ENCODE data around the gene MEF2D.
A peak's percentile ranks its signal among the peaks of the same experiment; 100 is the strongest.

Gene MEF2D

GRCh38 chr1:156474966-156475365 lies 25.6 kb downstream of the MEF2D start:
- H3K9me3 ChIP-seq (replicated peaks; ENCODE audit: low read length): no peaks in the 10 kb centered on the region
- no peaks in the 10 kb centered on the region for H3K27me3 ChIP-seq (ENCODE audit: control insufficient read depth, insufficient read depth, low read length)
- peaks cover 30% of the 10 kb centered on the region for H3K4me1 ChIP-seq (ENCODE audit: control insufficient read depth, insufficient read depth, low read length)
- H3K4me3 ChIP-seq (ENCODE audit: low read length): no peak overlapping the region
- no peak overlapping the region for H3K4me2 ChIP-seq (ENCODE audit: low read length)
- H3K36me3 ChIP-seq (ENCODE audit: insufficient read depth, low read length): peaks cover 86% of the 10 kb centered on the region
- no peak overlapping the region for H3K9ac ChIP-seq (ENCODE audit: low read depth, low read length)

- Histone ChIP-seq H3K4me1 (ENCODE audit: control insufficient read depth, insufficient read depth, low read length) (peaks cover 27% of the 10 kb centered on the region), H3K4me3 (ENCODE audit: low read length) (no peak overlapping the region), H3K36me3 (ENCODE audit: insufficient read depth, low read length) (peaks cover 80% of the 10 kb centered on the region), H3K9me3 (replicated peaks; ENCODE audit: low read length) (no peaks in the 10 kb centered on the region), H3K27me3 (ENCODE audit: control insufficient read depth, insufficient read depth, low read length) (no peaks in the 10 kb centered on the region), H3K4me2 (ENCODE audit: low read length) (no peak overlapping the region), H3K9ac (ENCODE audit: low read depth, low read length) (no peak overlapping the region)
Measured at GRCh38 chr1:156471496-156472490, 28.8 kb downstream of the MEF2D start.

- Histone ChIP-seq H3K9me3 (replicated peaks; ENCODE audit: low read length) (no peaks in the 10 kb centered on the region), H3K27me3 (ENCODE audit: control insufficient read depth, insufficient read depth, low read length) (no peaks in the 10 kb centered on the region), H3K4me2 (ENCODE audit: low read length) (no peak overlapping the region), H3K9ac (ENCODE audit: low read depth, low read length) (no peak overlapping the region), H3K4me3 (ENCODE audit: low read length) (no peak overlapping the region), H3K36me3 (ENCODE audit: insufficient read depth, low read length) (peaks cover 78% of the 10 kb centered on the region), H3K4me1 (ENCODE audit: control insufficient read depth, insufficient read depth, low read length) (peaks cover 29% of the 10 kb centered on the region)
Measured at GRCh38 chr1:156470473-156470872, 30.1 kb downstream of the MEF2D start.

GRCh38 chr1:156468693-156469345 lies 31.8 kb downstream of the MEF2D start:
- peaks cover 43% of the 10 kb centered on the region for H3K4me1 ChIP-seq (ENCODE audit: control insufficient read depth, insufficient read depth, low read length)
- no peaks in the 10 kb centered on the region for H3K9me3 ChIP-seq (replicated peaks; ENCODE audit: low read length)
- no peaks in the 10 kb centered on the region for H3K27me3 ChIP-seq (ENCODE audit: control insufficient read depth, insufficient read depth, low read length)
- no peak overlapping the region for H3K4me3 ChIP-seq (ENCODE audit: low read length)
- peaks cover 68% of the 10 kb centered on the region for H3K36me3 ChIP-seq (ENCODE audit: insufficient read depth, low read length)
- H3K4me2 ChIP-seq (ENCODE audit: low read length): no peak overlapping the region
- no peak overlapping the region for H3K9ac ChIP-seq (ENCODE audit: low read depth, low read length)

- Histone ChIP-seq H3K4me2 (ENCODE audit: low read length) (no peak overlapping the region), H3K36me3 (ENCODE audit: insufficient read depth, low read length) (peaks cover 60% of the 10 kb centered on the region), H3K9me3 (replicated peaks; ENCODE audit: low read length) (no peaks in the 10 kb centered on the region), H3K4me3 (ENCODE audit: low read length) (no peak overlapping the region), H3K27me3 (ENCODE audit: control insufficient read depth, insufficient read depth, low read length) (no peaks in the 10 kb centered on the region), H3K4me1 (ENCODE audit: control insufficient read depth, insufficient read depth, low read length) (peaks cover 45% of the 10 kb centered on the region), H3K9ac (ENCODE audit: low read depth, low read length) (no peak overlapping the region)
Measured at GRCh38 chr1:156467906-156468305, 32.7 kb downstream of the MEF2D start.

- Histone ChIP-seq H3K9me3 (replicated peaks; ENCODE audit: low read length) (no peaks in the 10 kb centered on the region), H3K4me3 (ENCODE audit: low read length) (no peak overlapping the region)
Measured at GRCh38 chr1:156467385-156467784, 33.2 kb downstream of the MEF2D start.

GRCh38 chr1:156465747-156466365 lies 34.7 kb downstream of the MEF2D start:
- peak overlapping the region; percentile 34 for H3K4me3 ChIP-seq (ENCODE audit: low read length)
- H3K27me3 ChIP-seq (ENCODE audit: control insufficient read depth, insufficient read depth, low read length): no peaks in the 10 kb centered on the region
- H3K9me3 ChIP-seq (replicated peaks; ENCODE audit: low read length): no peaks in the 10 kb centered on the region
- peak overlapping the region; percentile 70 for H3K4me2 ChIP-seq (ENCODE audit: low read length)
- H3K9ac ChIP-seq (ENCODE audit: low read depth, low read length): peak overlapping the region; percentile 53
- peaks cover 45% of the 10 kb centered on the region for H3K4me1 ChIP-seq (ENCODE audit: control insufficient read depth, insufficient read depth, low read length)
- peaks cover 45% of the 10 kb centered on the region for H3K36me3 ChIP-seq (ENCODE audit: insufficient read depth, low read length)

More at GRCh38 chr1:156467385-156467784, 33.2 kb downstream of the MEF2D start:
- Histone ChIP-seq H3K4me2 (ENCODE audit: low read length) (no peak overlapping the region), H3K9ac (ENCODE audit: low read depth, low read length) (no peak overlapping the region), H3K36me3 (ENCODE audit: insufficient read depth, low read length) (peaks cover 59% of the 10 kb centered on the region), H3K4me1 (ENCODE audit: control insufficient read depth, insufficient read depth, low read length) (peaks cover 45% of the 10 kb centered on the region), H3K27me3 (ENCODE audit: control insufficient read depth, insufficient read depth, low read length) (no peaks in the 10 kb centered on the region)

GRCh38 chr1:156464825-156465452 lies 35.6 kb downstream of the MEF2D start:
- H3K36me3 ChIP-seq (ENCODE audit: insufficient read depth, low read length): peaks cover 39% of the 10 kb centered on the region
- H3K4me3 ChIP-seq (ENCODE audit: low read length): peak overlapping the region; percentile 12
- H3K9me3 ChIP-seq (replicated peaks; ENCODE audit: low read length): no peaks in the 10 kb centered on the region
- H3K9ac ChIP-seq (ENCODE audit: low read depth, low read length): peak overlapping the region; percentile 53
- H3K4me2 ChIP-seq (ENCODE audit: low read length): peak overlapping the region; percentile 70
- no peaks in the 10 kb centered on the region for H3K27me3 ChIP-seq (ENCODE audit: control insufficient read depth, insufficient read depth, low read length)
- H3K4me1 ChIP-seq (ENCODE audit: control insufficient read depth, insufficient read depth, low read length): peaks cover 45% of the 10 kb centered on the region

GRCh38 chr1:156464335-156464734 lies 36.2 kb downstream of the MEF2D start:
- peak overlapping the region; percentile 70 for H3K4me2 ChIP-seq (ENCODE audit: low read length)
- peak overlapping the region; percentile 12 for H3K4me3 ChIP-seq (ENCODE audit: low read length)
- H3K9me3 ChIP-seq (replicated peaks; ENCODE audit: low read length): no peaks in the 10 kb centered on the region
- H3K4me1 ChIP-seq (ENCODE audit: control insufficient read depth, insufficient read depth, low read length): peaks cover 39% of the 10 kb centered on the region
- H3K9ac ChIP-seq (ENCODE audit: low read depth, low read length): no peak overlapping the region
- peaks cover 37% of the 10 kb centered on the region for H3K36me3 ChIP-seq (ENCODE audit: insufficient read depth, low read length)
- H3K27me3 ChIP-seq (ENCODE audit: control insufficient read depth, insufficient read depth, low read length): no peaks in the 10 kb centered on the region

- Histone ChIP-seq H3K4me3 (ENCODE audit: low read length) (no peak overlapping the region), H3K9ac (ENCODE audit: low read depth, low read length) (no peak overlapping the region), H3K27me3 (ENCODE audit: control insufficient read depth, insufficient read depth, low read length) (no peaks in the 10 kb centered on the region), H3K9me3 (replicated peaks; ENCODE audit: low read length) (no peaks in the 10 kb centered on the region), H3K4me1 (ENCODE audit: control insufficient read depth, insufficient read depth, low read length) (peaks cover 36% of the 10 kb centered on the region), H3K4me2 (ENCODE audit: low read length) (no peak overlapping the region), H3K36me3 (ENCODE audit: insufficient read depth, low read length) (peaks cover 34% of the 10 kb centered on the region)
Measured at GRCh38 chr1:156463874-156464273, 36.7 kb downstream of the MEF2D start.

Measured in skeletal muscle satellite cell (primary cell).